AG10803 (cell line): Measurements from ENCODE around the gene FIGNL2.
A peak's percentile ranks its signal among the peaks of the same experiment; 100 is the strongest.
"Not testable (repeated sequence)": the region's sequence is repeated elsewhere in the genome, so short reads cannot be mapped to it uniquely, and the experiment has no call there.

Source experiments
- DNase-seq: peaks from one replicate; pipeline ENCODE4 v3.0.0; 2010; ENCODE audit warnings: low read depth
- H3K4me3 ChIP-seq: 2 replicates; pipeline ENCODE4 v1.5.1; 2011; ENCODE audit warnings: mild to moderate bottlenecking, low read length, control low read depth
- TF ChIP-seq, protein P1 (sequence below): conservative IDR thresholded peaks from 2 replicates; pipeline ENCODE4 v1.5.1; 2011; ENCODE audit warnings: mild to moderate bottlenecking, low read length, control low read depth, inconsistent platforms

FIGNL2 gene

GRCh38 chr12:51832354-51833107 lies 16.0 kb downstream of the FIGNL2 start:
- no peak for DNase-seq
- no peak overlapping the region for H3K4me3 ChIP-seq
- TF ChIP-seq, protein P1, sequence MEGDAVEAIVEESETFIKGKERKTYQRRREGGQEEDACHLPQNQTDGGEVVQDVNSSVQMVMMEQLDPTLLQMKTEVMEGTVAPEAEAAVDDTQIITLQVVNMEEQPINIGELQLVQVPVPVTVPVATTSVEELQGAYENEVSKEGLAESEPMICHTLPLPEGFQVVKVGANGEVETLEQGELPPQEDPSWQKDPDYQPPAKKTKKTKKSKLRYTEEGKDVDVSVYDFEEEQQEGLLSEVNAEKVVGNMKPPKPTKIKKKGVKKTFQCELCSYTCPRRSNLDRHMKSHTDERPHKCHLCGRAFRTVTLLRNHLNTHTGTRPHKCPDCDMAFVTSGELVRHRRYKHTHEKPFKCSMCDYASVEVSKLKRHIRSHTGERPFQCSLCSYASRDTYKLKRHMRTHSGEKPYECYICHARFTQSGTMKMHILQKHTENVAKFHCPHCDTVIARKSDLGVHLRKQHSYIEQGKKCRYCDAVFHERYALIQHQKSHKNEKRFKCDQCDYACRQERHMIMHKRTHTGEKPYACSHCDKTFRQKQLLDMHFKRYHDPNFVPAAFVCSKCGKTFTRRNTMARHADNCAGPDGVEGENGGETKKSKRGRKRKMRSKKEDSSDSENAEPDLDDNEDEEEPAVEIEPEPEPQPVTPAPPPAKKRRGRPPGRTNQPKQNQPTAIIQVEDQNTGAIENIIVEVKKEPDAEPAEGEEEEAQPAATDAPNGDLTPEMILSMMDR, result no peak

DNA sequence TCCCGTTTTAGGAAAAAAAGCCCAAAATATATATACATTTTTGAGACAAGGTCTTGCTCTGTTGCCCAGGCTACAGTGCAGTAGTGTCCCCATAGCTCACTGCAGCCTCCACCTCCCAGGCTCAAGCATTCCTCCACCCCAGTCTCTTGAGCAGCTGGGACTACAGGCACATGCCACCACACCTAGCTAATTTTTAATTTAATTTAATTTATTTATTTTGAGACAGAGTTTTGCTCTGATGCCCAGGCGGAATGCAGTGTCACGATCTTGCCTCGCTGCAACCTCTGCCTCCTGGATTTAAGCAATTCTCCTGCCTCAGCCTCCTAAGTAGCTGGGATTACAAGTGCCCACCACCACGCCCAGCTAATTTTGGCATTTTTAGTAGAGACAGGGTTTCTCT lies 16.7 kb downstream of the FIGNL2 start:
- not testable (repeated sequence) for H3K4me3 ChIP-seq

GRCh38 chr12:51829641-51830040 lies 18.9 kb downstream of the FIGNL2 start:
- TF ChIP-seq, protein P1, result no peak
- no peak for DNase-seq
- no peak overlapping the region for H3K4me3 ChIP-seq

More for the DNA sequence above, 16.7 kb downstream of the FIGNL2 start:
- not testable (repeated sequence) for DNase-seq

- no peak for DNase-seq
- TF ChIP-seq, protein P1, result no peak
- no peak overlapping the region for H3K4me3 ChIP-seq
Measured at GRCh38 chr12:51829011-51829481, 19.5 kb downstream of the FIGNL2 start.

DNA sequence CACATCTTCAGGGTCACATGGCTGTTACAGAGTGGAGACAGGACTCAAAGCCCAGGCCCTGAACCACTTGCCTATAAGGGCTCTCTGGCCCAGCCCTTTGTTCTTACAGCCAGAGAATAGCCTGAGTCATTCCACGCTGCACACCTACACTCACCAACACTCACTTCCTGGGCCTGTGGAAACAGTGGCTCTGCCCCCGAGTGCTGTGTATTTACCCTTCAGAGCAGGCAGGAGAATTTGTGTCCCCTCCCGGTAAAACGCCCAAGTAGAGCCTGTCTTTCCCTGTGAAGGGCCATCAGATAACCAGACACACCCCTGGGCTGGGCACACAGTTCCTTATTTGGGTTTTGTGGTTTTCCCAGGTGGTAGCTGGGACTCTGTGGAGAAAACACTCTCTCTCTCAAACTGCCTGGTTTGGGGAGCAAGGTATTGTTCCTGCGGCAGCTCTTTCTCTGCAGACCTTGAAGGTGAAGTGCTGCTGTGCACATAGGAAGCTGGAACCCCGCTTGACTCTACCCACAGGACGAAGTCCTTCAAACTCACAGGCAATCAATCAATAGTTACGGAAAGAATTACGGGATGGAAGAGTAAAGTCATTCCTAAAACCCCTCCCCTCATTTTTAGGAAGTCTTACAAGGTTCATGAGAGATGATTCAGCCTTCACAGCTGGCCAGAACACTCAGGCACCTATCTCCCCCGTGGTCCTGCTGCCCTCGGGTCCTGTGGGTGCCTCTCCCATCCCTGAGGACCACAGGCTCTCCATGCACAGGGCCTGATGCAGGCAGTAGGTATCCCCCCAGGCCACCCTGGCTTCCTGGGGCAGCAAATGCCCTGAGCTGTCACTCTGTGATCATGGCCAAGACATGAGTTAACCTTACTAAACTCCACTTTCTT lies 20.3 kb downstream of the FIGNL2 start:
- TF ChIP-seq, protein P1, result no peak
- H3K4me3 ChIP-seq, result no peak overlapping the region
- DNase-seq, result peak; percentile 33

GRCh38 chr12:51826881-51827280 lies 21.6 kb downstream of the FIGNL2 start:
- TF ChIP-seq, protein P1, result no peak
- no peak for DNase-seq

DNA sequence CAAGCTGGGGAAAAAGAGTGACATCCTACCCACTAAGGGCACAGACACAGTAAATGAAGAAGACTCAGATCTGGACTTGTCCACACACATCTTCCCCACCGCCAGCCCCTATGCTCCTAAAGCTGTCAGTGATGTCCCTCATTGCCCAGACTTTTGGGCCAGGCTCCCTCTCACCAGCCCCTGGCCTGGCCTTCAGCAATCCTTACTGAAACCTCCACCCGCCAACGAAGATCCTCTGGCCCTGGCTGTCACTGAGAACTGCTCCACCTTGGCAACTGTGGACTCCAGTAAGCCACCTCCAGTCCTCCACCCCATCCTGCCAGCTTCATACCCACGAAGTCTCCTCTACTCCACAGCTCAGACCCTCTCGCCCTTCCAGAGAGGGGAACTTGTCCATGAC lies 23.3 kb downstream of the FIGNL2 start:
- TF ChIP-seq, protein P1, result no peak
- no peak for DNase-seq
- H3K4me3 ChIP-seq, result no peak overlapping the region

More at GRCh38 chr12:51826881-51827280, 21.6 kb downstream of the FIGNL2 start:
- no peak overlapping the region for H3K4me3 ChIP-seq
